ENCODE results near the gene GATAD2A. TPM values are rescaled to one million over a fixed set of nuclear protein-coding genes. Genes with fewer than 3 reads are reported as not detected.

Gene GATAD2A
- total RNA-seq, 1 donor from 2014 or later = 67.4 TPM

DNA sequence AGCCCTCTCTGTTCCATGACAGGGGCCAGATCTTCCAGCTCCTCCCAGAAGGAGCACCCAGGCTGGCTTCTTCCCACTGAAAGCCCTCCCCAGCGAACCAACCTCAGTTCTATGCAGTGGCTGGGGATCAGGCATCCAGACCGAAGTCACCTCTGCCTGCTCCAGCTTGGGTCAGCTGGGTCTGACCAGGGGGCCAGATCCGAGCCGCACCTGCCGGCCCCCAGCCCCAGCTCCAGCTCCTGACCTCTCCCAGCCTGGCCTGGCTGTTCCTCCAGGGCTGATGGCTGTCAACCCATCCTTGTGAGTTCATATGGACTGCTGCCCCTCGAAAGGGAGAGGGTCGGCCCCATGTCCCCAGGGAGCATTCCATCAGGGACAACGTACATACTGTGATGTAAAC is 101.9 kb downstream of the GATAD2A start:
- no peak for DNase-seq (ENCODE audit: low read depth, low spot score)

DNA sequence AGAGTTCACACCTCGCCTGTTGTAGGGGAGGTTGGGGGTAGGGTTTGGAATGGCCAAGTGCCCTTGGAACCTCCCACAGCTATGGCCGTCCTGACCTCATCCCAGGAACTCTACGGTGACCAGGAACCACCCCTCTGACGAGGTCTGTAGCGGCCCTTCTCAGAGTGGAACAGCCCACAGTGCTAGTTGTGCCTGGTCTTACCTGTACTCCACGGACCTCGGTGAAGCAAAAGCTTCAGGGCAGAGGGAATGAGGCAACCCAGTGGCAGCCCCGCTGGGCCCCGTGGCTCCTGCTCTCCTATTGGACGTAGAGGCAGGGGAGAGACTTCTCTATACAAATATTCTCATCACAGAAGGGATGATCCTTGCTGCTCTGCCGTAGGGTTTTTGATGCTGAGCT is 102.7 kb downstream of the GATAD2A start:
- no peak for DNase-seq (ENCODE audit: low read depth, low spot score)

DNA sequence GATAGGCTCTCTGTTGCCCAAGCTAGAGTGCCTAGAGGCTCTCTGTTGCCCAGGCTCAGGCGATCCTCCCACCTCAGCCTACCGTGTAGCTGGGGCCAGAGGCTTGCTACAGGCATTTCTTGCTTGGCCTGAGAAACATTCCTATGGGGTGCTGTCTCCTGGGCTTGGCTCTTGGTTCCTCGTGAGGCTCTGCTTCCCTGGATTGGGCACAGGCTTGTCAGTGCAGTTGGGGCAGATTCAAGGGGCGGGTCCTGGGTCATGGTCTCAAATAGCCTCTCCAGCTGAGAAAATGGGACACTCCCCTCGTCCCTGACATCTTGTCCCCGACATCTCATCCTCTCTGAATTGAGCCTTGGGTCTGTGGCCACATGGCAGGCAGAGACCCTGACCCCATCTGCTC is 105.0 kb downstream of the GATAD2A start:
- no peak for DNase-seq (ENCODE audit: low read depth, low spot score)

DNA sequence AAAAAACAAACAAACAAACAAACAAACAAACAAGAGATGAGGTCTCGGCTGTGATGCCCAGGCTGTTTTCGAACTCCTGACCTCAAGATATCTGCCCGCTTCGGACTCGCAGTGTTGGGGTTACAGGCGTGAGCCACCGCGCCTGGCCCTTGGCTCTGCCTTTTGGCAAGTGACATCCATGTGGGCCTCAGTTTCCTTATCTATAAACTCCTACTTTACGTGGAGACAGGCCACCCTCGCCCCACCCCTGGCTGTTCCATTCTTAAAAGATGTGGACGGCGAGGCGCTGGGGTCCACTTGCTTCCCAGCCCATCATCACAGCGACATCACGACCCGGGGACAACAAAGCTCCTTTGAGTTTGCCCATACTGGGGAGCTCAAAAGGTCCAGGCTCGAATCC is 108.2 kb downstream of the GATAD2A start:
- DNase-seq (ENCODE audit: low read depth, low spot score) = no peak

DNA sequence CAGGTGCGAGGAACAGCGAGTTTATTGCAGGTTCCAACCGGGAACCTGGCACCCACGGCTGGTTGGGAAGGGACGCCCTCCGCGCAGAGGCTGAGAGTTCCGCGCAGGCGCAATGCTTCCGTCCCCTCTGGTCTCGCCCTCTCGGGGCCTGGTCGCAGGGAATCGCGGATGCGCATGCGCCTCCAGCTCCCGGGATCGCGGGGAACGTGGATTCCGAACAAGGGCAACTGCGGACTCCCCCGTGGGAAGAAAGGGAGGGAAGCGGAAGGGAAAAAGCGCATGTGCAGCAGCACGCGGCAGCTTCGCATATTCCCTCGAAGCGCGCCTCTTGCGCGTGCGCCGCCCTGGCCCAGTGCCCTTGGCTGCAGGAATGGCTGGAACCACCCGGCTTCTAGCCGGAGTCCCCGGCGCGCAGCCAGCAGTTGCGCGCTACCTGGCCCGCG is 108.8 kb downstream of the GATAD2A start:
- DNase-seq (ENCODE audit: low read depth, low spot score) = no peak

DNA sequence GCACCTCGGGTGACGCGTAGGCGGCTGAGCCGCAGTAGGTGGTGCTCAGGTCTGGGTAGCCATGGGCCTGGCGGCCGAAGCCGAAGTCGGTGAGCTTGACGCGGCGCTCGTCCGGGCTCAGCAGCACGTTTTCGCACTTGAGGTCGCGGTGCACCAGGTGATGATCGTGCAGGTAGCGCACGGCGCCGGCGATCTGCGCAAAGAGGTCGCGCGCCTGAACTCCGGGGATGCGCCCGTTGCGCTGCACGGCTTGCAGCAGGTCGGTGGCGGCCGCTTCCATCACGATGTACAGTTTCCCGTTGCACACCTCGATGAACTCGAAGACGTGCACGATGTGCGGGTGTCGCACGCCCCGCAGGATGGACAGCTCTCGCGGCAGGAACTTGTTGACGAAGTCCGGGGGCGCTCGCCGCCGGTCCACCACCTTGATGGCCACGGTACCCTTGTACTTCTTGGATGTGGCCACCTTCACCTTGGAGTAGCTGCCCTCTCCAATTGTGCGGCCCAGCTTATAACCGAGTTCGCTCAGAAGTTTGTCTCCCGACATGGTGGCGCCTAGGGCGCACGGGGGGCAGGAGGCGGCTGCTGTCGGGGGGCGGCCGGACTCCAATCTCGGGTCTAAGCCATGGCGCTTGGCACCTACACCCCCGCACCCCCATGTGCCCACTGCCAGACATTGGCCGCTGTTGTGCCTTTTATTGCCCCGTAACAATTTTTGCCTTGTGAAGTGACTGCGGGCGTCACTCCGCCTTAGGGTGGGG is 109.6 kb downstream of the GATAD2A start, which contains the start of gene TSSK6:
Gene TSSK6 (minus strand): TSS at position 668 of the 761 bp plus-strand sequence. CDS start 121 bp downstream, at position 547.
- DNase-seq (ENCODE audit: low read depth, low spot score) = no peak

DNA sequence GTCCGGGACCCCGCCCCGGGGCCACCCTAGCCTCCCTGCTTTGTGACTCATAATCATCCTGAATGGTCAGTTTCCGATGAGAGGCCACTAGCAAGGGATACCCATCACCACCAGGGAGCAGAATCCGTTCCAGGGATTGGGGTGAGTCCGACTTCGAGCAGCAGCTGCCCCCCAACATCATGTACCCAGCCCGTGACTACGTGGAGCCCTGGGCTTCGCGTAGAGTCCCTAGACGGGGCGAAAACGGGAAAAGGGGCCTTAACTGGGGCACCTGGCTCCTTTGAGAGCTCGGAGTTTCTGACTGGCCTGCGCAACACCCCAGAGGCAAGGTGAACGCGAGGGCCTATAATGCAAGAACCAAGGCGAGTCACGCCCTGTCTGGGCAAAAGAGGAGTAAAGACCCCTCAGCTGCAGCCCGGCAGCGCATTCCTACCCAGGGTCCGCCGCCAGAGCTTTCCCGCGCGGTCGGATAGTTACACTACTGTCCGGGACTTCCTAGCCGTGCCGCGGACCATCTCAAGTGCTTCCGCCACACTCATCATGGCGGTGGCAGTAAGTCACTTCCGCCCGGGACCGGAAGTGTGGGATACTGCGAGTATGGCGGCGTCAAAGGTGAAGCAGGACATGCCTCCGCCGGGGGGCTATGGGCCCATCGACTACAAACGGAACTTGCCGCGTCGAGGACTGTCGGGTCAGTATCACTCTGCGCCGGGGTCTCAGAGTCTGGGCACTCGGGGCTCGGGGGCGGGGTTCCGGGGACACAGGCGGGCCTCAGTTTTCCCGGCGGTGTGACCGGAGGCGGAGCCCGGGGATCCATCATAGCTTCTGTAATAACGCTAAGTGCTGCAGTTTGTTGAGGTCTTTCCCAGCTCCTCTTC is 110.4 kb downstream of the GATAD2A start, which contains the start of gene NDUFA13:
Gene NDUFA13 (plus strand): TSS at position 584 of the 878 bp plus-strand sequence. CDS start 14 bp downstream, at position 598.
- peak; percentile 65 for DNase-seq (ENCODE audit: low read depth, low spot score)

DNA sequence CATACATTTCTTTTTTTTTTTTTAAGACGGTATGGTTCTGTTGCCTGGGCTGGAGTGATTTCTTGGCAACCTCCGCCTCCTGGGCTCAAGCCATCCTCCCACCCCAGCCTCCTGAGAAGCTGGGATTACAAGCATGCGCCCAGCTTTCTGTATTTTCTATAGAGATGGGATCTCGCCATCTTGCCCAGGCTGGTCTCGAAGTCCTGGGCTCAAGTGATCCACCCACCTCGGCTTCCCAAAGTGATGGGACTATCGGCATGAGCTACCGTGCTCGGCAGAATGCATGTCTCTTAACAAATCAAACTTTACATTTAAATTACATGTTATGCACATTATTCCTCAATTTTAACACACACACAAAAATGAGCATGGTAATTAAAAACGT is 111.8 kb downstream of the GATAD2A start:
- DNase-seq (ENCODE audit: low read depth, low spot score) = no peak

DNA sequence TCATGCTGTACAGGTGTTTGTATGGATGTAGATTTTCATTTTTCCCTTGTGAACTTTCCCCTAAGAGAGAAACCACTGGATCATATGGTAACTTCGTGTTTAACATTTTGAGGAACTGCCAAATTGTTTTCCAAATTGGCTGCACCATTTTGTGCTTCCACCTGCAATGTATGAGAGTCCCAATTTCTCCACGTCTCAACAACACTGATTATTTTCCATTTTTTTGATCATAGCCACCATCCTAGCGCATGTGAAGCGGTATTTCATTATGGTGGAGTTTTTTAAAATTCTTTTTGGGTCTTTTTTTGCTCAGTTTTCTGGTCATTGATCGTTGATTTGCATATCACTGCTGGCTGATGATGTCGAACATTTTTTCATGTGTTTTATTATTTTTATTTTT is 115.5 kb downstream of the GATAD2A start:
- DNase-seq (ENCODE audit: low read depth, low spot score) = no peak

DNA sequence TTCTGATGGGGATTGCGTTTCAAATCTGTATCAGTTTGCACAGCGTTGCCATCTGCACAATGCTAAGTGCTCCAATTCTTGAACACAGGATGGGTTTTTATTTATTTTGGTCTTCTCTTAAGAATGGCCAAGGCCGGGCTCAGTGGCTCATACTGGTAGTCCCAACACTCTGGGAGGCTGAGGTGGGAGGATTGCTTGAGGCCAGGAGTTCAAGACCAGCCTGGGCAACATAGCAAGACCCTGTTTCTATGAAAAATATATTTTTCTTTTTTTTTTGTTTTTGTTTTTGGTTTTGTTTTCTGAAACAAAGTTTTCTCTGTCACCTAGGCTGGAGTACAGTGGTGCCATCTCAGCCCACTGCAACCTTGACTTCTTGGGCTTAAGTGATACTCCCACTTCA is 117.7 kb downstream of the GATAD2A start:
- DNase-seq (ENCODE audit: low read depth, low spot score) = no peak

DNA sequence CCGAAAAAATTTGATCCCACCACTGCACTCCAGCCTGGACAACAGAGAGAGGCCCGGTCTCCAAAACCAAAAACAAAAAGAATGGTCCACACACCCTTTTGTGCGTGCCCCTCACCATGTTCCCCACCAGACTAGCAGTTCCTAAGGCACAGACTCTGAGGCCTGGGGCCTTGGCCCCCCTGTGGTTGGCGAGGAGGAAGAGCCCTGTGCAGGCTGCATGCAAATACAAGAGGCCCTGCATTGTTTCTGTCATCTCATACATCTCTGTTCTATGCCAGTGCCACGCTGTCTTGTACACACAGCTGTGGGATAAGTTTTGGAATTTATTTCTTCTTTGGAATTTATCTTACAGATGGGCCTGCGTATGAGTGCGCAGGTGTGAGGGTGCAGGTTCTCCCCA is 118.6 kb downstream of the GATAD2A start:
- DNase-seq (ENCODE audit: low read depth, low spot score) = no peak

DNA sequence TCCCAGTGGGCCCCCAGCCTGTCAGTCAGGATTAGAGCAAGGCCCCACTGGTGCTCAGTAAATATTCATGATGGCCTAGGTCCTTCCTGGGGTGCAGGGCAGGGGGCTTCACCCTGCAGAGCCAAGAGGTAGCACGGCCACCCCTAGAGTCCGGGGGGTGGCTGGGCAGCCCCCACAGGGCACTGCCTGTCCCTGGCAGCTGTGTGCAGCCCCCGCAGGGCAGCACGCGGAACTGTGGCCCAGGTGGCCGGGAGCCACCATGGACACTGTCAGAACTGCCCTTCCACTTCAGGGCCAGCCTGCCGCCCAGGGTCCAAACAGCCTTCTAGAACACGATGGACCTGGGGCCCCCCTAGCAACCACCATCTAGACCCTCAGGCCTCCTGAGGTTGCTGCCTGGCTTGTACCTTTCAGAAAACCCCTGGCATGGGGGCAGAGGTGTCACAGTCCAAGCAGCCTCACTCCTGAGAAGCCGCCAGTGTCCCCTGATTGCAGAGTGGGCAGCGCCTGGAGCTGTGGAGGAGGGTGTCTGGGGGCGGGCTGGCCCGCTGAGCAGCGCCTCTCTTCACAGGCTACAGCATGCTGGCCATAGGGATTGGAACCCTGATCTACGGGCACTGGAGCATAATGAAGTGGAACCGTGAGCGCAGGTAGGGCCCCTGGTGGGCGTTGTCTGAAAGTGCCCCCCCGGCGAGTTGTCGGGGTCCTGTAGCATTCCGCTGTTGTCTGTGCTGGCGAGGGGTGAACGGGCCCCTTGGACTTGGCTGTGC is 120.3 kb downstream of the GATAD2A start:
- no peak for DNase-seq (ENCODE audit: low read depth, low spot score)

DNA sequence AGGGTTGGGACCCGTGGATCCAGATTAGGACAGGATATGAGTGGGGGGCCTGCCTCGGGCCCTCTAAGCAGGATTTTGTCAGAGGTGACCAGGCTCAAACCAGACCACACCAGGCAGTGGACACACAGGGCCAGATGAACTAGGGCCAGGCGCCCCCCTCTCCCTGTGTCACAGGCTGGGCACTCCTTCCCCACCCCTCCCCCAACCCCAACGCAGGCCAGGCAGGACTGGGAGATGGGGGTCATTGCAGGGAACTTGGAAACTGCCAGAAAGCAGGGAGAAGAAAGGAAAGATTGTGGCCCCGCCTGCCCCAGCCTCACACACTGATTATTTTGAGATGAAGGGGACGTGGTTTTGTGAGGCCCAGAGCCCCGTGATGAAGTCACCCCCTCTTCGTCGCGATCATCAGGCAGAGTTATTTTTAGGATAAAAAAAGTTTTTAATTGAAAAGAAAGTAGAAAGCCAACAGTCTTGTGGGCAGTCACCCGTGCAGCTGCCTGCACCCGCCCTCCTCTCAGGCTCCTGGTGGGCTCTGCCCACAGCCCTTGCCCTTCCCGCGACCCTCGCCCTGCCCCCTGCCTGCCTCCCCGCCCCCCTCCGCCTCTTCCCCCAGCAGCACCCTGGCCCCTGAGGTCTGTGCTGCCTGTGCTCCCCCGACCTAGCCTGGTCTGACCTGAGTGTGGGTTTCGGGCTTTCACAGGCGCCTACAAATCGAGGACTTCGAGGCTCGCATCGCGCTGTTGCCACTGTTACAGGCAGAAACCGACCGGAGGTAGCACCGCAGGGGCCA is 121.3 kb downstream of the GATAD2A start:
- no peak for DNase-seq (ENCODE audit: low read depth, low spot score)

DNA sequence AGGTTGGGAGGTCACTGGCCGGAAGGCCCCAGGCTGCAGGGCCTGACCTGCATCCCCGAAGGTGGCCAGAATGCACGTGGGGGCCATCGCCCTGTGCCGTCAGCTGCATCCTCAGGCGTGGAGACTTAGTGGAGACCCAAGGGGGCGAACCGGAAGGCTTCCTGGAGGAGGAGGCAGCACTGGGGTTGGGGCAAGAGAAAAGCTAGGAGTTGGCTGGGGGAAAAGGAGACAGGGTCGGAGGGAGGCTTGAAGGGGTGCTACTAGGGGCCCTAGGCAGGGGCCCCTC is 121.8 kb downstream of the GATAD2A start:
- DNase-seq (ENCODE audit: low read depth, low spot score) = no peak

DNA sequence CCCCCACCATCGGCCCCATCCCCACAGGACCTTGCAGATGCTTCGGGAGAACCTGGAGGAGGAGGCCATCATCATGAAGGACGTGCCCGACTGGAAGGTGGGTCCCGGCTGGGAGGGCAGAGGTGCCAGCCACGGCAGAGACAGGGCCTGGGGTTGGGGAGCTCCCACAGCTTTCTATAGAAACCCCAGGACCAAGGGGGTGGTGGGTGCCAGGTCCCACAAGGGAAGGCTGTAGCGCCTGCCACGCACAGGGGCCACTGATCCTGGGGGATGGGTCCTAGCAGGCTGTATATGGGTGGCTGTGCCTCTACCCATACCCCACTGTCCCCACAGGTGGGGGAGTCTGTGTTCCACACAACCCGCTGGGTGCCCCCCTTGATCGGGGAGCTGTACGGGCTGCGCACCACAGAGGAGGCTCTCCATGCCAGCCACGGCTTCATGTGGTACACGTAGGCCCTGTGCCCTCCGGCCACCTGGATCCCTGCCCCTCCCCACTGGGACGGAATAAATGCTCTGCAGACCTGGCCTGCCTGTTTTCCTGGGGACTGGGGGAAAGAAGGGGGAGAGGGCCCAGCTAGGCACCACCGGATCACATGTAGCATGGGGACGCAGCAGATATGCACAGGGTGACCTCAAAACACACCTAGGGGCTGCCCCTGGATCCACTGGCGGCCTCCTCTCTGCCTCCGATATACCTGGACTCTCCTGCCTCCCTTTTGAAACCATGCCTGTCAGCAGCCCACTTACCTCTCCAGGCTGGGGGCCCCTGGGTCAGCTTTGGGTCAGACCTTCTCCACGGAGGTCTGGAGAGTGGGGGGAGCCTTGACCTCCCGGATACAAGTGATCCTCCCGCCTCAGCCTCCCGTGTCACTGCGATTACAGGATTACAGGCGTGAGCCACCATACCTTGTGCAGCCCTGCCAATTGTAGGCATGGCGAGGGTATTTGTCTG is 122.5 kb downstream of the GATAD2A start:
- no peak for DNase-seq (ENCODE audit: low read depth, low spot score)

DNA sequence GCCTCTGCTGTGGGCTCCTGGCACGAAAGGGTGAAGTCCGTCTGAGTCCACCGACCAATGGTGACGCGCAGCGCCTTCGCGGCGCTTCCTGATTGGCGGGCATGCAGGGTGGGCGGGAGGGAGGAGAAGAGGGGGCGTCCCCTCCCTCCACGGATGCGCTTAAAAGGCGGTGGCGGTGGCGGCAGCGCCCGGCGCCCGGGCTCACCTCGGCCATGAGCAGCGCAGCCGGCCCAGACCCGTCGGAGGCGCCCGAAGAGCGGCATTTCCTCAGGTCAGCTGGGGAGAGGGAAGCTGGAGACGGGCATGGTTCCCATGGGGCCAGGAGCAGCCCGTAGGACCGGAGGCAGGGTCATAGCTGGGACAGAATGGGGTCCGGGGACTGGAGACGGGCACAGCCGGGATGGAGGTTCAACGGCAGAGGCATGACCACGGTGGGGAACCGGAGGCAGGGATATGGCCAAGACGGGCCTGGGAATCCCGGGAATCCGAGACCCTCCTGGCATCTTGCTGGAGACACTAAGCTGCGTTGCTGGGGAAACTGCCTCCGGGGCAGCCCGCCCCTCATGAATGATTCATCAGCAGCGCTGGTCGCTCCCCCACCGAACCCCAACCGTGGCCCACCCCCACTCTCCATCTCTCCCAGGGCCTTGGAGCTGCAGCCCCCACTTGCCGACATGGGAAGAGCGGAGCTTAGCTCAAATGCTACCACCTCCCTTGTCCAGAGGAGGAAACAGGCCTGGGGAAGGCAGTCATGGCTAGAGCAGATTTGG is 123.4 kb downstream of the GATAD2A start, which contains the start of gene YJEFN3:
Gene YJEFN3 (plus strand): TSS at position 191 of the 770 bp plus-strand sequence. CDS start 22 bp downstream, at position 213.
- DNase-seq (ENCODE audit: low read depth, low spot score) = no peak

DNA sequence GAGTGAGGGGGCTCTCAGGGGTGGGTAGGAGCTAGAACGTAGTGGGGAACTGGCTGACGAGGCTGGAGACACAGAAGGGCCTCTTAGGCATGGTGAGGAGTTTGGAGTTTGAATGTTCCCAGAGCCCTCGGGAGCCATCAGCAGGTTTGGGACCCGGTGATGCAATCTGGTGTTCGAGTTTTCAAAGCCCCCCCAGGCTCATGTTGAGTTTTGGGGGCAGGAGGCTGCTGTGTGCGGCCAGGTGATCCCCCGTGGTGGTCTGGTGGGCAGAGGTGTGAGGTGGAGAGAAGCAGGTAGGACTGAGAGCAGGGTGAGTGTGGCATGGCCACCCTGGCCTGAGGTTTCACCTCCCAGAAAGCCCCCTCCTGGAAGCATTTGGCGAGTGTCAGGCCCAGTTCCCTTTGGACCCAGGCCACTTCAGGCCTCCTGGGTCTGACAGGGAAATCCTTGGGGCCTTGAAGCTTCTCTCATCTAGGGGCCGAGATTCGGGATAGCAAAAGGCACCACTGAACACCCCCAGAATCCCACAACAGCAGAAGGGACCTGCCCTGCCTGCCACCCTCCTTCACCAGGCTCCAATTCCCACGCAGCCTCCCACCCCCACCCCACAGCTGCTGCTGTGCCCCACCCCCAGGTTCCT is 124.4 kb downstream of the GATAD2A start:
- no peak for DNase-seq (ENCODE audit: low read depth, low spot score)

DNA sequence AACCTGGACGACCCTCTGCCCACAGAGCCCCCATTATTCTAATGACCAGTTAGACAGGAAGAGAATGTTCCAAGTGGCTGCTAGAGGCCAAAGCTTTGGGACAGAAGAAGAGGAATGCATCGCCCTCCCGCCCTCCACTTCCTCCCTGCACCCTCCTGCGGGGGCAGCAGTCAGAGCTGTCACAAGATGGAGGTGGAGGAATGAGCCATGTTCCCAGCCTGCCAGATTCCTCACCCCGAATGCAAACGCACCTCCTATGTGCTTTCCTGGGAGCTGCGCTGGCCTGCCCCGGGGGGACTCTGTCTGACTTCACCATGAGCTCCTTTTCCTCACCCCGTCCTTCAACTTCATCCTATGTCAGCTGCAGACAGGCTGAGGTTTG is 124.9 kb downstream of the GATAD2A start:
- DNase-seq (ENCODE audit: low read depth, low spot score) = no peak

All from pulmonary artery endothelial cell (primary cell).